Skeletal muscle satellite cell (primary cell): ENCODE measurements around the gene TSPAN1.

Experiments used
- H3K27me3 ChIP-seq: 2 replicates; pipeline ENCODE4 v1.7.0; 2013; ENCODE audit warnings: low read length; ENCODE audit not compliant: control insufficient read depth, insufficient read depth
- H3K36me3 ChIP-seq: 2 replicates; pipeline ENCODE4 v1.7.0; 2013; ENCODE audit warnings: mild to moderate bottlenecking, control low read depth, low read length; ENCODE audit not compliant: insufficient read depth
- H3K4me1 ChIP-seq: 2 replicates; pipeline ENCODE4 v1.7.0; 2013; ENCODE audit warnings: low read length; ENCODE audit not compliant: control insufficient read depth, insufficient read depth
- H3K4me2 ChIP-seq: 2 replicates; pipeline ENCODE4 v1.7.0; 2013; ENCODE audit warnings: mild to moderate bottlenecking, low read length
- H3K4me3 ChIP-seq: 2 replicates; pipeline ENCODE4 v1.7.0; 2013; ENCODE audit warnings: low read length
- H3K9ac ChIP-seq: 2 replicates; pipeline ENCODE4 v1.7.0; 2013; ENCODE audit warnings: mild to moderate bottlenecking, low read depth, low read length, moderate library complexity
- H3K9me3 ChIP-seq: replicated peaks from 2 replicates; pipeline ENCODE4 v1.7.0; 2013; ENCODE audit warnings: mild to moderate bottlenecking, control low read depth, low read length

The TSPAN1 gene

DNA sequence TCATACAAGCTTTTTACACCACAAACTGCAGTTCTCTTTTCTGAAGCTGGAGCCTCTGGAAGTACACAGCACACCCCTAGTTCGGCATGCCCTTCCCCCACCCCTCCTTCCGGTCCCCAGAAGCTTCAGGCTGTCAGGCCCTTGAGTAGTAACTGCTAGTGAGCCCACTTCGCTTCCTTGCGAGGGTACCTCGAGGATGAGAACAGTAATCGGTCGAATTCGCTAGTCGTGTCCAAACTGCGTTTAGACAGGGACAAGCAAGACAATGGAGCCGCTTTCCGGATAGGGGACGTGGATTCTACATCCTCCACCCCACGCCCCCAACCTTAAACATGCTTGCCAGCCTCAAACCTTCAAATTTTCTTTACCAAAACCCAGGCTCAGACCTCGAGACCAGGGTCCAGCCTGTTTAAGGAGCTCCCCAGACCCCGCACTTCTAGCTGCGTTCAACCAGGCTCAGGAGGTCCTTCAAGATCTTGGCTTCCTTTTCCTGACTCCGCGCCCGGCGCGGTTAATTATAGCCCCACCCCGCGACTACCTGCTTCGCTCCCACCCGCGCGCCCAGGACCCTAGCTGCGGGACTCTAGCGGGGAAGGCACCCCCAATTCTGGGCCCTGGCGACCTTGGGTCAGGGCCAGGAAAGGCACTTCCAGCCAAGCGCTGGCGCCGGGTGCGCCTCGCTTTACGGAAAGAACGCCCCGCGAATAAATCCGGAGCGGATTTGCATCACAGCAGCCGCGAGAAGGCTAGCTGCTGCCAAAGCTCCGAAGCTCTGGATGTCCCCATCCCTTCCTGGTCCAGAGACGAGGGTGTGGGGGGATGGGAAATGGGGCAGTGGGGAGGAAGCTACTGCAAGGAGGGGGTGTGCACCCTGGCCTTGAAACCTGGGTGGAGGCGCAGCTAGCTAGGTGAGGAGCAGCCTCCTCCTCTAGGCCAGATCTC, 8.1 kb upstream of the TSPAN1 start:
- H3K36me3 ChIP-seq: no peaks in the 10 kb centered on the region
- no peak overlapping the region for H3K9ac ChIP-seq
- H3K4me2 ChIP-seq: peak overlapping the region; percentile 88
- no peaks in the 10 kb centered on the region for H3K9me3 ChIP-seq
- peak overlapping the region; percentile 64 for H3K4me3 ChIP-seq
- H3K27me3 ChIP-seq: peaks cover 45% of the 10 kb centered on the region
- peaks cover 15% of the 10 kb centered on the region for H3K4me1 ChIP-seq

DNA sequence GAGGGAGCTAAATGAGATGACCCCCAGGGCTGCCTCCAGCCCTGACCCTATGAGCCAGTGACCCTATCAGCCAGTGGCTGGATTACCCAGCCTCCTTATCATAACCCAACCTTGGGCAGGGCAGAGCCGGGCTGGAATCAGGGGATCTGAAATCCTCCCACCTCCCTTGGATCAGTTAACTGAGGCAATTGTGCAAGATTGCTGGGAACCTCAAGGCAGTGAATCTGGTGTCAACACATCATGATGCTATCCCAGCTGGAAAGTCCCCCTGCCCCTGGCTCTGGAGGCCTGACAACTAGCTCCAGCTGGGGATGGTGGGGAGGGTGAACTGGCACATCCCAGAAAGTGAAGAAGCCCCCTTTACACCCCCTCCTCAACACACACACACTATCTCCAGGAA, 6.4 kb upstream of the TSPAN1 start:
- H3K36me3 ChIP-seq: no peaks in the 10 kb centered on the region
- H3K4me1 ChIP-seq: peaks cover 18% of the 10 kb centered on the region
- no peaks in the 10 kb centered on the region for H3K9me3 ChIP-seq
- H3K9ac ChIP-seq: no peak overlapping the region
- H3K4me2 ChIP-seq: no peak overlapping the region
- no peak overlapping the region for H3K4me3 ChIP-seq
- peaks cover 41% of the 10 kb centered on the region for H3K27me3 ChIP-seq

DNA sequence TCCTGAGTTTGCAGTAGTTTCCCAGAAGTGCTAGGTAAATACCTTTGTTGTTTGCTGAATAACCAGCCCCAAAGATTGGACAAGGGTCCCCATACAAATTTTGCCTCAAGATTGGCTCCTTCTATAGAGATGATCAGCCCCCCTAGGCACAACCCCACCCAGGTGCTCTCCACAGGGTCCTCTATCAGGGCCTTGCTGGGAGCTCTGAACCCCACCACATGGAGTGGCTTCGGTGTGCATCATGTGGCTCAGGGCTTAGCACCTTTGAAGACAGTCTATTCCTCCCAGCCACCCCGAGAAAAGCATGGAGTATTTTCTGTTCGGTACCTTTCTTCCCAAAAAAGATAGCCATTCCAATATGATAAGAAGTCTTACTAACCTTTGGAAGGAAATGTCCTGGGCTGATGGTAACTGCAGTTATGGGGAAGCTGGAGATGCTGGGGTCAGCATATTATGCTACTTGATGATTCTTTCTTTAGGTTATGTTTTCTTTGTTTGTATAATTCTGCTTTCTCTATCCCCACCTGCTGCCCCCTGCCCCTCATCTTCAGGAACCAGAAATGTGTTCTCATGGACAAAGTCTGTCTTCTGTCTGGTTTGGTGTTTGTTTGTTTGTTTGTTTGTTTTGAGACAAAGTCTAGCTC, 5.0 kb upstream of the TSPAN1 start:
- H3K4me3 ChIP-seq: no peak overlapping the region
- H3K27me3 ChIP-seq: peaks cover 34% of the 10 kb centered on the region
- H3K4me1 ChIP-seq: peaks cover 29% of the 10 kb centered on the region
- no peak overlapping the region for H3K9ac ChIP-seq
- H3K4me2 ChIP-seq: no peak overlapping the region
- no peaks in the 10 kb centered on the region for H3K36me3 ChIP-seq
- H3K9me3 ChIP-seq: no peaks in the 10 kb centered on the region

DNA sequence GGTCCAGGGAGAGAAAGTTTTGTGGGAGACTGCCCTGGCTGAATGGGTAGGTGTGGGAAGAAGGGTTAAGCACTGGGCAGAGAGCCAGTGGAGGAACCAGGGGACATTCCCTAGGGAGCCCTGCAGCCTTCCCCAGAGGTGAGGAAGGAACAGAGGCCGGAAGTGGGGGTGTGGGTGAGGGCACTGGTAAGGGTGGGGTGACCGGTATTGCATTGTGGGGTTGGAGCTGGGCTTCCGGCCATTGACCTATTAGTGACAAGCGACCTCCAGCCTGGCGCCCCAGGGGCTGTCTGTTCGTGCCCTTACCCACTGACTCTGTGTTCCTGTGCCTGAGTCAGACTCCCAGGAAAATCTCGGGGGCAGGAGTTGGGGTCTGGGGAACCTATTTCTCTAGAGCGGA, 3.5 kb upstream of the TSPAN1 start:
- Histone ChIP-seq H3K4me2 (peak overlapping the region; percentile 39), H3K9ac (no peak overlapping the region), H3K36me3 (no peaks in the 10 kb centered on the region), H3K27me3 (peaks cover 33% of the 10 kb centered on the region), H3K4me1 (peaks cover 32% of the 10 kb centered on the region), H3K4me3 (no peak overlapping the region), H3K9me3 (no peaks in the 10 kb centered on the region)

DNA sequence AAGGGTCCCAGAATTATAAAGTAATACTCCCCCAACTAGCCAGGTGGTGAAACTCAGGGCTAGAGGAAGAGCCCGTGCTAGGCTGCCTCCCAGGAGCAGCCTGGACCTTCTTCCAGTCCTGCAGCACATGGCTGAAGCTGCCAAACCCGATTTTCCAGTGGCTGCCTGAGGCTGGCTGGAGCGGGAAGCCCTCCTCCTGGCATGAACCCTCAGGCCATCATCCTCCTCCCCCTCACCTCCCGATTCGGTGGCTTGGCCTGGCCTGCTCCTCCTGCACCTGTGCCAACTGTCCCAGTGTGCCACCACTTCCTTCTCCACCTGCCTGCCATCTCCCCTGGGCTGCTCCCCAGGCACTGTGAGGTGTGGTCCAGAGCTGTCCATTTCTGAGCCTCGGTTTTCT, 3.0 kb upstream of the TSPAN1 start:
- Histone ChIP-seq H3K4me2 (no peak overlapping the region), H3K9me3 (no peaks in the 10 kb centered on the region), H3K9ac (no peak overlapping the region), H3K4me3 (no peak overlapping the region), H3K36me3 (no peaks in the 10 kb centered on the region), H3K4me1 (peaks cover 29% of the 10 kb centered on the region), H3K27me3 (peaks cover 28% of the 10 kb centered on the region)

DNA sequence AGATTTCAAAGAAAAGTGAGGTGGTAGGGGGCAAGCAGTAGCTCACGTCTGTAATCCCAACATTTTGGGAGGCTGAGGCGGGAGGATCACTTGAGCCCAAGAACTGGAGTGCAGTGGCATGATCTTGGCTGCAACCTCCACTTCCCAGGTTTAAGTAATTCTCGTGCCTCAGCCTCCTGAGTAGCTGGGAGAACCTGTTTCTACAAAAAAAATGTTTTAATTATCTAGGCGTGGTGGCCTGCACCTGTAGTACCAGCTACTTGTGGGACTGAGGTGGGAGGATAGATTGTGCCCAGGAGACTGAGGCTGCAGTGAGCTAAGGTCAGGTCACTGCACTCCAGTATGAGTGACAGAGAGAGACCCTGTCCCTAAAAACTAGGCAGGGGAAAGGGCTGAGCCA, 2.6 kb upstream of the TSPAN1 start:
- peaks cover 24% of the 10 kb centered on the region for H3K4me1 ChIP-seq
- no peak overlapping the region for H3K4me2 ChIP-seq
- H3K9me3 ChIP-seq: no peaks in the 10 kb centered on the region
- no peak overlapping the region for H3K9ac ChIP-seq
- no peaks in the 10 kb centered on the region for H3K36me3 ChIP-seq
- H3K27me3 ChIP-seq: peaks cover 24% of the 10 kb centered on the region
- H3K4me3 ChIP-seq: no peak overlapping the region

DNA sequence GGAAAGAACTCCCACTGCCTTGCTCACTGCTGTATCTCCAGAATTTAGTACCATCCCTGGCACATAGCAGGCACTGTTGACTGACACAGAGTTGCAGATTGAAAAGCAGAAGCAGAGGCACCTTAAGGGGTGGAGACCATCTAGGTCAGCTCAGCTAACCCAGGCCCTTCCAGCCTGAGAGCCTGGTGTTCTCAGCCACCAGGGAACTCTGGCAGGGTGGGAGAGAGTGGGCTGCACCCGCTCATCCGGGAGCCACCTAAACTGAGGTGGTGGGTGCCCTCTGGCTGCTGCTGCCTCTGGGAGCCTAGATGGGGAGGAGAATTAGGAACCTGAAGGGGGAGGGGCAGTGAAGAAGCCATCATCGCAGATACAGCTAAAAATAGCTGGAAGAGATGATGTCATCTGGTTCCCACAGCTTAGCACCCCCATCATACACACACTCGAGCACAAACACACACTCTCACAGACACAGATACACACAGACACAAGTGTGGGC, 1.5 kb upstream of the TSPAN1 start:
- no peak overlapping the region for H3K9ac ChIP-seq
- H3K9me3 ChIP-seq: no peaks in the 10 kb centered on the region
- H3K4me2 ChIP-seq: no peak overlapping the region
- H3K4me3 ChIP-seq: no peak overlapping the region
- H3K36me3 ChIP-seq: no peaks in the 10 kb centered on the region
- peaks cover 15% of the 10 kb centered on the region for H3K27me3 ChIP-seq
- peaks cover 24% of the 10 kb centered on the region for H3K4me1 ChIP-seq

DNA sequence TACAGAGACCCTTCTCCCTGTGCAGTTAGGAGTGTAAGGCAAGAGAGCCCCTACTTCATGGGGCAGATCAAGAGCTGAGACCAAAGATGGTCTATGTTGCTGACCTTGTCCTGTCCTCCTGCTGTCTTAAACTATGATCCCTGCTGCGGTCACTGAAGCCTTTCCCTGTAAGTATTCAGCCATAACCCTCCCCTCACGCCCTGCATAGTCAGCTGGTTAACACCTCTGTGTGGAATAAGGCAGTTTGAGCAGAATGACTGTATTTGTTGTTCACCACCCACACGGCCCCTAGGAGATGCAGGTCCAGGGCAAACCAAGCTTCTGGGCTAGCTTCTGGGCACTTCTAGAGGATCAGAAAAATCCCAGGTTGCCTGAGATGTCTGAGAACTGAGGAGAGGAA, 356 bp downstream of the TSPAN1 start:
- H3K36me3 ChIP-seq: no peaks in the 10 kb centered on the region
- no peaks in the 10 kb centered on the region for H3K27me3 ChIP-seq
- no peaks in the 10 kb centered on the region for H3K9me3 ChIP-seq
- H3K4me1 ChIP-seq: peaks cover 27% of the 10 kb centered on the region
- no peak overlapping the region for H3K4me2 ChIP-seq
- no peak overlapping the region for H3K4me3 ChIP-seq
- H3K9ac ChIP-seq: no peak overlapping the region

DNA sequence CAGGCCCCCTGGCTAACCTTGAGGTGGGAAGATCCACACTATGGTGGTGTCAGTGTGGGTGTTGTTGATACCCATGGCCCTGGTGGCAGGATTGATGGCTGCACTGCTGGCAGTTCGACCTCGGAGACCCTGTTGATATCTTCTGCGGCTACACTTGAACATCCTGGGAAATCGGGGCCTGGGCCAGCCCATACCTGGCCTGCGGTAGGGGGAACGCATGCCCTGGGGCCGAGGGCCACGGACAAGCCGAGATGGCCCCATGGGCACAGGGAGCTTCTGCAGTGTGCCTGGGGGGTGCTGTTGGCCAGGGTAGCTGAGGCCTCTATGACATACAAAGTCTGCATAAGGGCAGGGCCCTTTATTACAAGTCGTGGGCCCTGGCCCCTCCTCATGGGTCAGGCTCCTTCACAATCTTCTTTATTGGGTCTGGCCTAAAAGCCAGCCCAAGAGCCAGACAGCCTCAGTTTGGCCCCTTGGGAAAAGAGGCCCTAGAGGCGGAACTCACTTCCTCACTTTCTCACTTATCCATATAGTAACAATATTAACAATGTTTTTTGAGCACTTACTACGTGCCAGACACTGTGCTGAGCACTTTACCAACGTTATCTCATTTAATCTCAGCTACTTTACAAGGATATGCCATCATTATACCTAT, 1.5 kb downstream of the TSPAN1 start, which contains the start of gene P3R3URF:
Gene P3R3URF (minus strand): TSS at position 278 of the 655 bp plus-strand sequence. CDS start 17 bp downstream, at position 261.
- H3K9me3 ChIP-seq: no peaks in the 10 kb centered on the region
- no peak within 1 kb of the TSS for H3K4me2 ChIP-seq
- H3K27me3 ChIP-seq: no peaks in the 10 kb centered on the region
- H3K4me1 ChIP-seq: peaks cover 26% of the 10 kb centered on the region
- H3K9ac ChIP-seq: no peak within 1 kb of the TSS
- H3K36me3 ChIP-seq: no peaks in the 10 kb centered on the region
- no peak within 1 kb of the TSS for H3K4me3 ChIP-seq

DNA sequence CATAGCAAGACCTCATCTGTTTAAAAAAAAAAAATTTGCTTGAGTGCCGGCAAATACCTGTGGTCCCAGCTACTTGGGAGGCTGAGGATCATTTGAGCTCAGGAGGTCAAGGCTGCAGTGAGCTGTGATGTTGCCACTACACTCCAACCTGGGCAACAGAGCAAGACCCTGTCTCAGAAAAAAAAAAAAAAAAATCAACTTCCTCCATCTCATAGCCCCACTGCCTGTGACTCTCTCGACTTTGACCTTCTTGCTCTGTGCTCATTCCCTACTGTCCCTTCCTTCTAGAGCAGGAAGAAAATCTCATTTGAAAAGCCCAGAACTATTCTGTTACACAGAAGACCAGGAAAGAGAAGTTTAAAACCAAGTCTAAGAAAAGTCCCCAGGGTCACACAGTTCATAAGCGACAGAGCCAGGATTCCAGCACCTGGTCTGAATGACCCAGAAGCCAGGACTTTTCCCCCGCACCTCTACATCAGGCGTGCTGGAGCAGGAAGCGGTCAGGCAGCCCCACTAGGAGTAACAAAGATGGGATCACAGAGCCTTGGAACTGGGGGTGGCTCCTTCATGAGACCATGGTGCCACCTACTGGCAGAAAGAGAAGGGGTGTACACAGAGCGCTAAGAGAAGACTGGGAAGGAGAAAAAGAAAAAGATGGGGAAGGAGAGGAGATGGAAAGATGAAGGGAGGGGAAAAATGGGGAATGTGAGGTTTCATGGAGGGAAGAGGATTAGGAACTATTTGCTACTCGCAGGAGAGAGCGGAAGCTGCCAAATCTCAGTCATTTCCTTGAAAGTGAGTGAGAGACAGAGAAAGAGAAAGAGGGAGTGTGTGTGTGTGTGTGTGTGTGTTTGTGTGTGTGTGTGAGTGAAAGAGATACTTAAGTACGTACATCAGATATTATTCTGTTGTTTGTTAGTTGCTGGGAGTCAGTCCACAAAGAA, 4.5 kb downstream of the TSPAN1 start:
- Histone ChIP-seq H3K9ac (peak overlapping the region; percentile 9), H3K36me3 (no peaks in the 10 kb centered on the region), H3K4me2 (peak overlapping the region; percentile 42), H3K4me1 (peaks cover 41% of the 10 kb centered on the region), H3K27me3 (no peaks in the 10 kb centered on the region), H3K4me3 (no peak overlapping the region), H3K9me3 (no peaks in the 10 kb centered on the region)
